Psoas muscle (tissue), 8 donors: ENCODE results near the gene PHKA2. TPM values are rescaled to one million over a fixed set of nuclear protein-coding genes. Genes with fewer than 3 reads are reported as not detected.

Source experiments
- ATAC-seq, 4 donors: fragments of 200-7000 bp; cut with Tn5 transposase; one replicate each; pipeline ENCODE4 v1.9.1; 2020; ENCODE audit warnings: moderate library complexity in 3 of 4, mild to moderate bottlenecking in 2 of 4
- DNase-seq, 2 donors: peaks; one replicate each; pipeline ENCODE4 v3.0.0-alpha.2; 2020
- H3K27ac ChIP-seq: fragments of 200-600 bp; one replicate; pipeline ENCODE4 v1.8.0; 2022
- H3K27me3 ChIP-seq, 3 donors: fragments of 200-600 bp in 1 of 3; one replicate each; pipeline versions ENCODE4 v1.6.1 to v1.8.0; 2013 to 2022; ENCODE audit warnings: low read length in 2 of 3, mild to moderate bottlenecking in 2 of 3, moderate library complexity in 1 of 3; ENCODE audit not compliant: insufficient read depth in 3 of 3
- H3K36me3 ChIP-seq, 2 donors: fragments of 200-600 bp in 1 of 2; one replicate each; pipeline versions ENCODE4 v1.6.1 to v1.8.0; 2013 to 2022; ENCODE audit warnings: low read depth in 1 of 2, mild to moderate bottlenecking in 1 of 2, moderate library complexity in 1 of 2; ENCODE audit not compliant: insufficient read depth in 1 of 2
- H3K4me1 ChIP-seq: fragments of 200-600 bp; one replicate; pipeline ENCODE4 v1.8.0; 2022
- H3K4me3 ChIP-seq: fragments of 200-600 bp; one replicate; pipeline ENCODE4 v1.8.0; 2022; ENCODE audit warnings: mild to moderate bottlenecking
- H3K9me3 ChIP-seq: fragments of 200-600 bp; one replicate; pipeline ENCODE4 v1.8.0; 2022
- WGBS, 3 donors: extraction: QIAGEN DNeasy Blood & Tissue Kit; methylation state at CpG; one replicate each; pipeline versions ENCODE4 v1.1.6 to v1.1.7; 2013; 5-methylcytosine and 5-hydroxymethylcytosine counted together
- intact Hi-C, 2 donors: fragments of 100-400 bp; cut with DNase I; formaldehyde crosslinking; loops; one replicate each; pipeline versions ENCODE4 v1.11.0 to v1.14.2; 2022
- polyA plus RNA-seq, 3 donors: library from polyadenylated mRNA; stranded (reverse); fragments of 200-250 nt; gene quantifications; one replicate each; pipeline ENCODE4 v1.2.3, GENCODE V29; 2013
- total RNA-seq, 4 donors: library from RNA; stranded (reverse); fragmentation: NEBNext Ultra II Directional in 2 of 4; extraction: Animal tissue kit (Norgen Biotek cat#: 25700) in 2 of 4; gene quantifications; one replicate each; pipeline versions ENCODE4 v1.2.1 to v1.2.4, GENCODE V29; 2021 to 2023
- TF ChIP-seq, protein P1 (sequence below): fragments of 200-600 bp; IDR thresholded peaks from one replicate; pipeline ENCODE4 v1.8.0; 2022; ENCODE audit warnings: antibody characterized with exemption
- donor health status: healthy with polysubstance abuse.
- donor health status: DM: no; HTN: no; CAD: no; lungs with moderate emphysema.
- donor health status: Bipolar disorder and iron deficiency.
- donor health status: healthy.
- donor health status: DM: yes; HTN: yes; CAD: no.
- donor health status: DM: no; HTN: no; CAD: no.
- donor health status: DM: no; HTN: no; CAD: no.
- donor health status: DM: yes; HTN: yes; CAD: no.

PHKA2 gene
- total and polyA plus RNA-seq, 7 donors = 3.7 to 24.8 (median 8.9) TPM

GRCh38 chrX:18917831-18918230 lies 66.1 kb downstream of the PHKA2 start:
- 87 to 97% (median 95%) methylated on average over 7 of the region's 7 CpGs for WGBS, 3 donors
- TF ChIP-seq, protein P1, sequence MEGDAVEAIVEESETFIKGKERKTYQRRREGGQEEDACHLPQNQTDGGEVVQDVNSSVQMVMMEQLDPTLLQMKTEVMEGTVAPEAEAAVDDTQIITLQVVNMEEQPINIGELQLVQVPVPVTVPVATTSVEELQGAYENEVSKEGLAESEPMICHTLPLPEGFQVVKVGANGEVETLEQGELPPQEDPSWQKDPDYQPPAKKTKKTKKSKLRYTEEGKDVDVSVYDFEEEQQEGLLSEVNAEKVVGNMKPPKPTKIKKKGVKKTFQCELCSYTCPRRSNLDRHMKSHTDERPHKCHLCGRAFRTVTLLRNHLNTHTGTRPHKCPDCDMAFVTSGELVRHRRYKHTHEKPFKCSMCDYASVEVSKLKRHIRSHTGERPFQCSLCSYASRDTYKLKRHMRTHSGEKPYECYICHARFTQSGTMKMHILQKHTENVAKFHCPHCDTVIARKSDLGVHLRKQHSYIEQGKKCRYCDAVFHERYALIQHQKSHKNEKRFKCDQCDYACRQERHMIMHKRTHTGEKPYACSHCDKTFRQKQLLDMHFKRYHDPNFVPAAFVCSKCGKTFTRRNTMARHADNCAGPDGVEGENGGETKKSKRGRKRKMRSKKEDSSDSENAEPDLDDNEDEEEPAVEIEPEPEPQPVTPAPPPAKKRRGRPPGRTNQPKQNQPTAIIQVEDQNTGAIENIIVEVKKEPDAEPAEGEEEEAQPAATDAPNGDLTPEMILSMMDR = no peak
- Histone ChIP-seq H3K4me3 (no peak overlapping the region), H3K9me3 (no peaks in the 10 kb centered on the region), H3K36me3 (peaks cover 4 to 20% of the 10 kb centered on the region in 2 donors), H3K27ac (no peak overlapping the region), H3K27me3 (no peaks in the 10 kb centered on the region), H3K4me1 (no peaks in the 10 kb centered on the region)
- intact Hi-C loops = no loop called here
- no peak for ATAC-seq
- no peak for DNase-seq

- Histone ChIP-seq H3K9me3 (no peaks in the 10 kb centered on the region), H3K27ac (no peak overlapping the region), H3K36me3 (peaks cover 0 to 54% of the 10 kb centered on the region in 2 donors), H3K4me3 (no peak overlapping the region), H3K4me1 (no peaks in the 10 kb centered on the region), H3K27me3 (peaks cover 0 to 4% (median 0%) of the 10 kb centered on the region in 3 donors)
- TF ChIP-seq, protein P1 = no peak
- 85 to 95% (median 92%) methylated on average over 7 to 12 of the region's 12 CpGs for WGBS, 3 donors
- ATAC-seq = no peak
- intact Hi-C loops = no loop called here
- no peak for DNase-seq
Measured at GRCh38 chrX:18906286-18906685, 77.6 kb downstream of the PHKA2 start.

GRCh38 chrX:18900401-18900976 lies 83.4 kb downstream of the PHKA2 start:
- no peak for DNase-seq
- WGBS, 3 donors = 63 to 81% (median 72%) methylated on average over 15 of the region's 15 CpGs
- Histone ChIP-seq H3K4me3 (no peak overlapping the region), H3K4me1 (no peaks in the 10 kb centered on the region), H3K27ac (no peak overlapping the region), H3K36me3 (peaks cover 0 to 7% of the 10 kb centered on the region in 2 donors), H3K27me3 (no peaks in the 10 kb centered on the region), H3K9me3 (no peaks in the 10 kb centered on the region)
- ATAC-seq = peak; percentile 43 to 75 (median 60)
- intact Hi-C loops = no loop called here
- TF ChIP-seq, protein P1 = no peak

DNA sequence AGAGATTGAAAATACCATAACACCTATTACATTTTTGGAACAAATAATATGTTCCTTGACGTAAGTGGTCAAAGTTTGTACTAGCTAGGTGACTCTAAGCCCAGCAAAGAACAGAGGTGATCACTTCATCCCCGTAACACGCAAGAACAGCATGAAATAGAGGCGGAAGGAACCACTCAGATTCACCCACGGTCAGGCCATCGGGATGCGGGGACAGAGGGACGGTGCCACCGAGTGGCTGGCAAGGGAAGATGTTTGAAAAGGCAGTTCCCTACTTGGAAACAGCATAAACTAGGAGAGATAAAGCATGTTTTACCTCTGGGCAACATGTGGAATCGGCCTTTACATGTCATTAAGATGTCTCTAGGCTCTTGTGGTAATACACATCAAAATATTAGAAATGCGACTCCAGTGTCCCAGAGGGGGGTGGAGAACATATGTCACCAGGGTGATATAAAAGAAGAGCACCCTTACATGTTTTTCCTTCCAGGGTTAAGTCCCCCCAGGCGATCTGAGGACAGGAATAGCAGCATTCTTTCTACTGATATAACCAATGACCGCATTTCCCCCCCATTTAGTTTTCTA lies 84.0 kb downstream of the PHKA2 start:
- ATAC-seq = no peak
- Histone ChIP-seq H3K9me3 (no peaks in the 10 kb centered on the region), H3K27me3 (no peaks in the 10 kb centered on the region), H3K36me3 (peaks cover 0 to under 1% of the 10 kb centered on the region in 2 donors), H3K27ac (no peak overlapping the region), H3K4me3 (no peak overlapping the region), H3K4me1 (no peaks in the 10 kb centered on the region)
- DNase-seq = no peak
- 67 to 76% (median 68%) methylated on average over 13 of the region's 13 CpGs for WGBS, 3 donors
- intact Hi-C loops = loop anchor here in 1 of 2 donors (5.0 kb wide), 1 partner anchor 508 kb away; no protein-coding TSS in a partner anchor
- TF ChIP-seq, protein P1 = peak; percentile 33
